GM12874 (cell line): ENCODE measurements around the gene DCST1.

Source experiments
- TF ChIP-seq, protein P1 (sequence below): IDR thresholded peaks from 2 replicates; pipeline ENCODE4 v1.5.1; 2011; ENCODE audit warnings: low read depth, mild to moderate bottlenecking, control low read depth, low read length, moderate library complexity; ENCODE audit not compliant: insufficient read depth

Gene DCST1

DNA sequence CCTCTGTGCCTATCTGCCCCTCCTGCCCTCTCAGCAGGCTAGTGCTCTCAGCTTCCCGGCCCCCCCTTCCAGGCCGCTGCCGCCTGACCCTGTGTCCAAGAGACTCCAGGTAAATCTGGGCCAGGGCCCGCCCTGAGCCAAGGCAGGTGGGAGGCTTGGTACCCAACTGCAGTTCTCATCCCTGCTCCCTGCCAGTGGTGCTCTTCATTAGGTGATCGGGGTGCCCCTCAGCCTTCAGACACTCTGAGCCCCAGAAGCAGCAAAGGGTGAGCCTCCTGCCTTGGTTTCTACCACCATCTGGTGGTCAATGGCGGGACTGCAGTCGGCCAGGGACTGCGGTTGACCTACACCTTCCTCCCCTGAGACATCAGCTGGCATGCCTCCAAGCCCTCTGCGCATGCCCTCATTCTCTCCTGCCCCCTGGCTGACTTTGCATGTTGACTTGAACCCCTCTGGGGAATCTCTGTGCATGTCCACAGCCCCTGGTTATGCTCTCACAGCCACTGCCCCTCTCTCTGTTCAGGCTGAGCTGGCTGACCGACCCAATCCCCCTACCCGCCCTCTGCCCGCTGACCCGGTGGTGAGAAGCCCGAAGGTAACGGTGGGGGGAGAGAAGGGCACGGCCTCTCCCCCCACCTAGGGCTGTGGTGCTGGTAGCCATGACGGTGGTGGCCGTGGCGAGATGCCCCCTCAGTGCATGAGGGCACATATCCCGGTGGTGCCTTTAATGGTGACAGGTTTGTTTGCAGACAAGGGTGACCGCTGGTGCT is 27.9 kb downstream of the DCST1 start:
- TF ChIP-seq, protein P1, sequence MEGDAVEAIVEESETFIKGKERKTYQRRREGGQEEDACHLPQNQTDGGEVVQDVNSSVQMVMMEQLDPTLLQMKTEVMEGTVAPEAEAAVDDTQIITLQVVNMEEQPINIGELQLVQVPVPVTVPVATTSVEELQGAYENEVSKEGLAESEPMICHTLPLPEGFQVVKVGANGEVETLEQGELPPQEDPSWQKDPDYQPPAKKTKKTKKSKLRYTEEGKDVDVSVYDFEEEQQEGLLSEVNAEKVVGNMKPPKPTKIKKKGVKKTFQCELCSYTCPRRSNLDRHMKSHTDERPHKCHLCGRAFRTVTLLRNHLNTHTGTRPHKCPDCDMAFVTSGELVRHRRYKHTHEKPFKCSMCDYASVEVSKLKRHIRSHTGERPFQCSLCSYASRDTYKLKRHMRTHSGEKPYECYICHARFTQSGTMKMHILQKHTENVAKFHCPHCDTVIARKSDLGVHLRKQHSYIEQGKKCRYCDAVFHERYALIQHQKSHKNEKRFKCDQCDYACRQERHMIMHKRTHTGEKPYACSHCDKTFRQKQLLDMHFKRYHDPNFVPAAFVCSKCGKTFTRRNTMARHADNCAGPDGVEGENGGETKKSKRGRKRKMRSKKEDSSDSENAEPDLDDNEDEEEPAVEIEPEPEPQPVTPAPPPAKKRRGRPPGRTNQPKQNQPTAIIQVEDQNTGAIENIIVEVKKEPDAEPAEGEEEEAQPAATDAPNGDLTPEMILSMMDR, result peak; percentile 99

- TF ChIP-seq, protein P1, result peak; percentile 24; the same call in 1 of the 2 replicates
Observed at GRCh38 chr1:155062151-155062686, 28.6 kb downstream of the DCST1 start.

DNA sequence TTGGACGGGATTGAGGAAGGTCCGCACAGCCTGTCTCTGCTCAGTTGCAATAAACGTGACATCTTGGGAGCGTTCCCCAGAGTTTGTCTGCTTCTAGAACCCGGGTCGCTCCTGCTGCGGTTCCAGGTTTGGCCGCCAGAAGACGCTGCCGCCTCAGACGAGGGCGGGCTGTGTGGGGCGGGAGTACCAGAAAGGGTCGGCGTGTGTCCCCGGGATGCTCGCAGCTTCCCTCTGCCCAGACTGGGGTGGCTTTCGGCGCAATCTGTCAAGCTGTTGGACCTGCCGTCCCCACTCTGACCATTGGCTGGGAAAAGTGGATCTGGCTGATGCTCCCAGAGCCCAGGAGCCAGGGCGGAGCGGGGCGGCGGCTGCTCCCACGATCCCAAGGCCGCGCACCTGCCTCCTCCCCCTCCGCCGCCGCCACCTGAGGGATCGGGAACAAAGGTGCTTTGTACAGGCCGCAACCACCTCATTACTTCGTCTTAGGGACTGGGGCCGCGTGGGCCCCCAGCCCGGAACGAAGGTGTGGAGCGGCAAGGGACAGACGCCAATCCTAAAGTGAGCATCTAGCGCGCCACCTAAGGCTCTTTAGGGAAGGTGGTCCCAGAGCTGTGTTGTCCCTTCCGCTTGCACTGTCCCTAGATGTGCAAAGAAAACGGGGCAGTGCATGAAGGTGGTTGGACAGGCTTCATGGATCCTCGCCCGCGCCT is 29.2 kb downstream of the DCST1 start:
- TF ChIP-seq, protein P1, result peak; percentile 99

DNA sequence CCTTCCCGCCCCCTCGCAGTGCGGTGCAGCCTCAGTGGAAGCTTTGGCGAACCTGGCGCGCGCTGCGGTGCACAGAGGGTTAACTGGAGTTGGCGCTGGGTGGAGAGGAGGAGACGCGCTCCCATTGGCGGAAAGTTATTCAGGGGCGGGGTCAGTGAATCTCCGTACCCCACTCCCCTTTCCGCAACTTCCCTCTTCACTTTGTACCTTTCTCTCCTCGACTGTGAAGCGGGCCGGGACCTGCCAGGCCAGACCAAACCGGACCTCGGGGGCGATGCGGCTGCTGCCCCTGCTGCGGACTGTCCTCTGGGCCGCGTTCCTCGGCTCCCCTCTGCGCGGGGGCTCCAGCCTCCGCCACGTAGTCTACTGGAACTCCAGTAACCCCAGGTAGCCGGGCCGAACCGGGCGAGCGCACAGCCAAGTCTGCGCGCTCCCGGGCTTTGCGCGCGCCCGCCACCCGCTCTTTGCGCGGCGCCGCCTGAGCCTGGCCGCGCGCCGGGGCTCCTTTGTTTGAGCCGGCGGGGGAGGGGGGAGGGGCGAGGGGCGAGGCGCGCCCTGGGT is 30.0 kb downstream of the DCST1 start, which contains the start of gene EFNA4:
Gene EFNA4, plus strand, starts transcription at position 191 of the 561 bp plus-strand sequence. Its CDS starts 84 bp downstream, at position 275.
- TF ChIP-seq, protein P1, result no peak

- TF ChIP-seq, protein P1, result no peak
Observed at GRCh38 chr1:155064111-155064831, 30.6 kb downstream of the DCST1 start.

- TF ChIP-seq, protein P1, result no peak
Observed at GRCh38 chr1:155064832-155065429, 31.3 kb downstream of the DCST1 start.

DNA sequence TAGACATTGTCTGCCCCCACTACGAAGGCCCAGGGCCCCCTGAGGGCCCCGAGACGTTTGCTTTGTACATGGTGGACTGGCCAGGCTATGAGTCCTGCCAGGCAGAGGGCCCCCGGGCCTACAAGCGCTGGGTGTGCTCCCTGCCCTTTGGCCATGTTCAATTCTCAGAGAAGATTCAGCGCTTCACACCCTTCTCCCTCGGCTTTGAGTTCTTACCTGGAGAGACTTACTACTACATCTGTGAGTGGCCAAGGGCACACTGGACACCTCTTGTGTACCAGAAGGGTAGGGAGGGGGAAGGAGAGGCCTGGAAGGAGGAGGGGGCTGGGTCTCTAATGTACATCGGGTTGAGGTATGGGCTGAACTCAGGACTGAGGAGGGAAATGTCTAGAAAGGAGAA is 33.2 kb downstream of the DCST1 start:
- TF ChIP-seq, protein P1, result no peak
